Measurements from ENCODE around the gene PLEKHM1.

The PLEKHM1 gene

GRCh38 chr17:45427181-45427835 is 63.2 kb downstream of the PLEKHM1 start:
- no peak for DNase-seq (ENCODE audit: low spot score)

- no peak for DNase-seq (ENCODE audit: low spot score)
These were observed 64.0 kb downstream of the PLEKHM1 start for GRCh38 chr17:45426561-45426960.

GRCh38 chr17:45425984-45426413 is 64.5 kb downstream of the PLEKHM1 start:
- no peak for DNase-seq (ENCODE audit: low spot score)

- DNase-seq (ENCODE audit: low spot score): no peak
These were observed 65.2 kb downstream of the PLEKHM1 start for GRCh38 chr17:45425125-45425983.

GRCh38 chr17:45424769-45425124 is 65.8 kb downstream of the PLEKHM1 start:
- DNase-seq (ENCODE audit: low spot score): no peak

- DNase-seq (ENCODE audit: low spot score): no peak
These were observed 66.6 kb downstream of the PLEKHM1 start for GRCh38 chr17:45423975-45424335.

- DNase-seq (ENCODE audit: low spot score): no peak
These were observed 67.1 kb downstream of the PLEKHM1 start for GRCh38 chr17:45423304-45423974.

GRCh38 chr17:45414990-45415881 is 75.3 kb downstream of the PLEKHM1 start:
- DNase-seq (ENCODE audit: low spot score): no peak

GRCh38 chr17:45413498-45413923 is 77.0 kb downstream of the PLEKHM1 start:
- no peak for DNase-seq (ENCODE audit: low spot score)

- DNase-seq (ENCODE audit: low spot score): no peak
These were observed 79.0 kb downstream of the PLEKHM1 start for GRCh38 chr17:45411348-45412105.

- DNase-seq (ENCODE audit: low spot score): peak; percentile 56
These were observed 80.1 kb downstream of the PLEKHM1 start for GRCh38 chr17:45410144-45411091.

GRCh38 chr17:45409659-45410076 is 80.9 kb downstream of the PLEKHM1 start:
- no peak for DNase-seq (ENCODE audit: low spot score)

- no peak for DNase-seq (ENCODE audit: low spot score)
These were observed 81.7 kb downstream of the PLEKHM1 start for GRCh38 chr17:45408611-45409421.

- DNase-seq (ENCODE audit: low spot score): no peak
These were observed 84.4 kb downstream of the PLEKHM1 start for GRCh38 chr17:45406107-45406506.

- no peak for DNase-seq (ENCODE audit: low spot score)
These were observed 85.1 kb downstream of the PLEKHM1 start for GRCh38 chr17:45405250-45406086.

GRCh38 chr17:45404870-45405249 is 85.7 kb downstream of the PLEKHM1 start:
- no peak for DNase-seq (ENCODE audit: low spot score)

GRCh38 chr17:45403906-45404490 is 86.5 kb downstream of the PLEKHM1 start:
- no peak for DNase-seq (ENCODE audit: low spot score)

- DNase-seq (ENCODE audit: low spot score): no peak
These were observed 87.6 kb downstream of the PLEKHM1 start for GRCh38 chr17:45402916-45403315.
